ENCODE measurements around the gene LACC1. TPM values are rescaled to one million over a fixed set of nuclear protein-coding genes. Genes with fewer than 3 reads are reported as not detected.

LACC1 gene
- total and polyA plus RNA-seq, 10 of the 15 experiments (the other 5 are each of a cell fraction or from before 2014, with no cell fraction given), result 0.03 to 3.7 (median 3.0) TPM

DNA sequence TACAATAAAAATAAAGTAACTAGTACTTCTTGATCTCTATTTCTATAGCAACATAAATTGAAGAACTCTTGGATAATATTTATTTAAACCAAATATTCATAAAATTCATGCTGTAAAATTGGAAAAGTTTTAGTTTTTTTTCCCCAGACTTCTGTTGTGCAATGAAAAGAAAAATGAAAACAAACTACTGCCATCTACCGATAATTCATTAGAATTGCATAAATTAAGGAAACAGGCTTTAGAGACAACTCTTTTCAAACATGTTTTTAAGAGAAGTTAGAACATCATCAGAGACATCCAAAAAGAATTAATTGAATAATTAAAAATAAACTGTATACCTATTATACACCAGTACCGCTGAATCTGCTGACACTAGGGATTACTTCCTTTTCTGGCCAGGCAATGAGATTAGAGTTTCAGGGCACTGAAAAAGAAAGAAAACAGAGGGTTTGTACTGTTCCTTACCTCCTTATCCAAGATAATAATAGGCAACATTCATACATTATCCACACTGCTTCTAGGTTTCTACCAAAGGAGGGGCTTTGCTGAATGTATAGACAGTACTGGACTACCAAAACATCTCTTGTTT lies 5.1 kb upstream of the LACC1 start:
- ChIA-PET RAD21 (ENCODE audit: unreplicated experiment) (no interaction called here), SMC1A (ENCODE audit: uncharacterized antibody, unreplicated experiment) (no interaction called here), POLR2A (no interaction called here), CTCF (interaction anchor here (0.7 to 1.2 kb wide), 3 partner anchors 10 to 25 kb away, joined by 3 read pairs; no protein-coding TSS in a partner anchor)
- intact Hi-C loops (cut with micrococcal nuclease; ENCODE audit: unreplicated experiment), result loop anchor here (10.0 kb wide), 1 partner anchor 910 kb away; no protein-coding TSS in a partner anchor
- Histone ChIP-seq H3K9me3 (replicated peaks; ENCODE audit: control insufficient read depth, insufficient read depth, low read length) (no peaks in the 10 kb centered on the region; the same call in 2 of the 3 replicates), H4K20me1 (ENCODE audit: control insufficient read depth, insufficient read depth) (no peaks in the 10 kb centered on the region), H3K4me3 (no peak overlapping the region), H3K9ac (ENCODE audit: control insufficient read depth, insufficient read depth, low read length) (no peak overlapping the region), H3K79me2 (ENCODE audit: control insufficient read depth, insufficient read depth, low read length) (no peaks in the 10 kb centered on the region), H2AFZ (ENCODE audit: control insufficient read depth, low read depth, low read length) (no peak overlapping the region), H3K4me2 (ENCODE audit: control insufficient read depth, insufficient read depth) (no peak overlapping the region), H3K36me3 (ENCODE audit: control insufficient read depth in 2 of 2, insufficient read depth in 2 of 2, low read length in 1 of 2) (no peaks in the 10 kb centered on the region), H3K27me3 (replicated peaks in 1 of 2; ENCODE audit: control insufficient read depth in 2 of 2, insufficient read depth in 2 of 2, low read length in 1 of 2) (no peaks in the 10 kb centered on the region), H3K27ac (ENCODE audit: control insufficient read depth, insufficient read depth) (no peak overlapping the region), H3K4me1 (ENCODE audit: control insufficient read depth, insufficient read depth, low read length) (peaks cover 12% of the 10 kb centered on the region)
- TF ChIP-seq CHD1 (IDR thresholded peaks at IDR 0.05; ENCODE audit: low read depth, low read length) (no peak), POU2F2 (IDR thresholded peaks at IDR 0.05; ENCODE audit: borderline replicate concordance, low read depth, low read length) (peak; percentile 57; the same call in 1 of the 3 replicates), RAD21 (IDR thresholded peaks at IDR 0.05; ENCODE audit: insufficient read depth, low read depth, low read length) (peak; percentile 52), ZNF384 (IDR thresholded peaks at IDR 0.05; ENCODE audit: borderline replicate concordance, low read depth, low read length) (peak; percentile 31; the same call in 1 of the 2 replicates), TARDBP (IDR thresholded peaks at IDR 0.05; ENCODE audit: borderline replicate concordance) (no peak), SMC3 (IDR thresholded peaks at IDR 0.05; ENCODE audit: borderline replicate concordance, low read length) (peak; percentile 30; the same call in 1 of the 2 replicates)
- TF ChIP-seq, protein P1, sequence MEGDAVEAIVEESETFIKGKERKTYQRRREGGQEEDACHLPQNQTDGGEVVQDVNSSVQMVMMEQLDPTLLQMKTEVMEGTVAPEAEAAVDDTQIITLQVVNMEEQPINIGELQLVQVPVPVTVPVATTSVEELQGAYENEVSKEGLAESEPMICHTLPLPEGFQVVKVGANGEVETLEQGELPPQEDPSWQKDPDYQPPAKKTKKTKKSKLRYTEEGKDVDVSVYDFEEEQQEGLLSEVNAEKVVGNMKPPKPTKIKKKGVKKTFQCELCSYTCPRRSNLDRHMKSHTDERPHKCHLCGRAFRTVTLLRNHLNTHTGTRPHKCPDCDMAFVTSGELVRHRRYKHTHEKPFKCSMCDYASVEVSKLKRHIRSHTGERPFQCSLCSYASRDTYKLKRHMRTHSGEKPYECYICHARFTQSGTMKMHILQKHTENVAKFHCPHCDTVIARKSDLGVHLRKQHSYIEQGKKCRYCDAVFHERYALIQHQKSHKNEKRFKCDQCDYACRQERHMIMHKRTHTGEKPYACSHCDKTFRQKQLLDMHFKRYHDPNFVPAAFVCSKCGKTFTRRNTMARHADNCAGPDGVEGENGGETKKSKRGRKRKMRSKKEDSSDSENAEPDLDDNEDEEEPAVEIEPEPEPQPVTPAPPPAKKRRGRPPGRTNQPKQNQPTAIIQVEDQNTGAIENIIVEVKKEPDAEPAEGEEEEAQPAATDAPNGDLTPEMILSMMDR (IDR thresholded peaks at IDR 0.05 in 2 of 3, conservative IDR thresholded peaks at IDR 0.05 in 1 of 3; ENCODE audit: control insufficient read depth in 2 of 3, extremely low read depth in 1 of 3, insufficient read depth in 1 of 3, low read depth in 3 of 3, low read length in 3 of 3), result peak in 2 of 3 experiments; percentile 41 to 46; a peak in 4 of 6 replicates
- BruUV-seq (replicated peaks), result no TSS peak
- FAIRE-seq (no peak), ATAC-seq (no peak), DNase-seq (ENCODE audit: low read depth, low spot score) (no peak)
- in situ Hi-C loops (cut with MboI), result loop anchor here (10.0 kb wide), 1 partner anchor 900 kb away; no protein-coding TSS in a partner anchor
- 0% methylated on average over 2 of the region's 2 CpGs for WGBS (ENCODE audit: insufficient coverage, insufficient replicate concordance, low lambda C conversion rate, missing lambda C conversion rate)

Measured in GM12878 (cell line).